GM23338 (cell line): ENCODE data around the gene IFNLR1. TPM values are rescaled to one million over a fixed set of nuclear protein-coding genes. Genes with fewer than 3 reads are reported as not detected.

ENCODE experiments used
- ATAC-seq: fragments of 200-7000 bp; cut with Tn5 transposase; 3 replicates; pipeline ENCODE4 v1.9.1; 2020
- DNase-seq: peaks from one replicate; pipeline ENCODE4 v3.0.0-alpha.2; 2015; ENCODE audit warnings: low spot score
- H2AFZ ChIP-seq: fragments of 200-600 bp; sonication (generic); 2 replicates; pipeline ENCODE4 v1.8.0; 2016; ENCODE audit warnings: antibody characterized with exemption, mild to moderate bottlenecking, moderate library complexity
- H3F3A ChIP-seq: fragments of 200-600 bp; sonication (generic); replicated peaks from 2 replicates; pipeline ENCODE4 v1.8.0; 2017; ENCODE audit warnings: antibody characterized with exemption, mixed run types, low read depth
- H3K27ac ChIP-seq: fragments of 200-600 bp; sonication (generic); 2 replicates; pipeline ENCODE4 v1.6.1; 2016; ENCODE audit warnings: low read depth
- H3K27me3 ChIP-seq: fragments of 200-600 bp; sonication (generic); 2 replicates; pipeline ENCODE4 v1.8.0; 2016; ENCODE audit warnings: mild to moderate bottlenecking, mixed run types, moderate library complexity; ENCODE audit not compliant: insufficient read depth
- H3K36me3 ChIP-seq: fragments of 200-600 bp; sonication (generic); 2 replicates; pipeline ENCODE4 v1.8.0; 2016; ENCODE audit warnings: mild to moderate bottlenecking; ENCODE audit not compliant: insufficient read depth
- H3K4me1 ChIP-seq: fragments of 200-600 bp; sonication (generic); 2 replicates; pipeline ENCODE4 v1.8.0; 2016; ENCODE audit warnings: mild to moderate bottlenecking, moderate library complexity; ENCODE audit not compliant: insufficient read depth
- H3K4me2 ChIP-seq: fragments of 200-600 bp; sonication (generic); 2 replicates; pipeline ENCODE4 v1.7.1; 2017; ENCODE audit warnings: mixed run types
- H3K4me3 ChIP-seq: fragments of 200-600 bp; sonication (generic); 2 replicates; pipeline ENCODE4 v1.6.1; 2016; ENCODE audit warnings: mixed run types
- H3K79me2 ChIP-seq: fragments of 200-600 bp; sonication (generic); replicated peaks from 2 replicates; pipeline ENCODE4 v1.8.0; 2017; ENCODE audit warnings: mild to moderate bottlenecking; ENCODE audit not compliant: insufficient read depth
- H3K9me2 ChIP-seq: fragments of 200-600 bp; sonication (generic); 2 replicates; pipeline ENCODE4 v1.8.0; 2017; ENCODE audit not compliant: insufficient read depth
- H4K20me1 ChIP-seq: fragments of 200-600 bp; sonication (generic); replicated peaks from 2 replicates; pipeline ENCODE4 v1.8.0; 2017; ENCODE audit warnings: mild to moderate bottlenecking; ENCODE audit not compliant: insufficient read depth
- H3K27ac Mint-ChIP-seq: 2 replicates; pipeline ENCODE4 v1.8.0; 2020; ENCODE audit warnings: inconsistent platforms, mild to moderate bottlenecking, moderate library complexity, mixed read lengths
- H3K27me3 Mint-ChIP-seq: 3 replicates; pipeline ENCODE4 v1.8.0; 2022; ENCODE audit warnings: low read depth, mild to moderate bottlenecking, moderate library complexity, mixed read lengths, inconsistent platforms; ENCODE audit not compliant: insufficient read depth, poor library complexity
- H3K36me3 Mint-ChIP-seq: 3 replicates; pipeline ENCODE4 v1.8.0; 2021; ENCODE audit warnings: low read depth, mild to moderate bottlenecking, inconsistent platforms, moderate library complexity, mixed read lengths
- H3K4me1 Mint-ChIP-seq: 3 replicates; pipeline ENCODE4 v1.8.0; 2020; ENCODE audit warnings: mild to moderate bottlenecking, inconsistent platforms, mixed read lengths
- H3K4me3 Mint-ChIP-seq: 3 replicates; pipeline ENCODE4 v1.8.0; 2021; ENCODE audit warnings: moderate library complexity, mild to moderate bottlenecking, inconsistent platforms, mixed read lengths
- H3K9me3 Mint-ChIP-seq: 3 replicates; pipeline ENCODE4 v1.8.0; 2020; ENCODE audit warnings: moderate library complexity, mild to moderate bottlenecking, inconsistent platforms, mixed read lengths
- CREB1 ChIP-seq: fragments of 250-450 bp; sonication (Bioruptor Pico); IDR thresholded peaks from 2 replicates; pipeline ENCODE4 v1.5.0; 2020; ENCODE audit warnings: low read depth, mild to moderate bottlenecking, moderate library complexity
- ETS1 ChIP-seq: IDR thresholded peaks from 2 replicates; pipeline ENCODE4 v1.6.1; 2016; ENCODE audit warnings: antibody characterized with exemption
- EZH2phosphoT487 ChIP-seq: fragments of 200-600 bp; sonication (generic); IDR thresholded peaks from one replicate; pipeline ENCODE4 v1.8.1; 2018; ENCODE audit warnings: antibody characterized with exemption; ENCODE audit not compliant: unreplicated experiment
- JUNB ChIP-seq: IDR thresholded peaks from one replicate; pipeline ENCODE4 v1.6.1; 2016; ENCODE audit warnings: antibody characterized with exemption; ENCODE audit not compliant: unreplicated experiment
- NANOG ChIP-seq: IDR thresholded peaks from 2 replicates; pipeline ENCODE4 v1.6.1; 2016; ENCODE audit warnings: antibody characterized with exemption, borderline replicate concordance
- REST ChIP-seq: IDR thresholded peaks from one replicate; pipeline ENCODE4 v1.6.1; 2018; ENCODE audit warnings: antibody characterized with exemption; ENCODE audit not compliant: unreplicated experiment
- ZNF331 ChIP-seq: fragments of 250-450 bp; sonication (Bioruptor Pico); IDR thresholded peaks from 2 replicates; pipeline ENCODE4 v1.5.0; 2020; ENCODE audit warnings: low read depth, mild to moderate bottlenecking, moderate library complexity
- ZNF462 ChIP-seq: fragments of 250-450 bp; sonication (Bioruptor Pico); IDR thresholded peaks from 2 replicates; pipeline ENCODE4 v1.5.0; 2020; ENCODE audit warnings: mild to moderate bottlenecking, moderate library complexity
- polyA plus RNA-seq: library from polyadenylated mRNA; unstranded; fragments of >200 nt; fragmentation: Nextera tagmentation; extraction: Ambion mirVana; gene quantifications from 2 replicates; pipeline ENCODE4 v1.2.1, GENCODE V29; 2016
- total RNA-seq: library from RNA; depleted of rRNA; stranded (reverse); fragments of >200 nt; shearing (Covaris generic); gene quantifications from 2 replicates; pipeline ENCODE4 v1.2.3, GENCODE V29; 2014

Gene IFNLR1
- total and polyA plus RNA-seq, 2 experiments from 2014 or later = 4.2 to 6.2 TPM

GRCh38 chr1:24168245-24168644 lies 18.8 kb downstream of the IFNLR1 start:
- DNase-seq = no peak
- no peak for ATAC-seq
- Histone ChIP-seq H3K27ac (no peak overlapping the region), H3K27me3 (no peaks in the 10 kb centered on the region), H3K79me2 (no peaks in the 10 kb centered on the region), H2AFZ (no peak overlapping the region), H3K4me3 (no peak overlapping the region), H3K9me2 (no peaks in the 10 kb centered on the region), H4K20me1 (no peaks in the 10 kb centered on the region; the same call in 1 of the 2 replicates), H3K4me2 (no peak overlapping the region), H3K36me3 (peaks cover 3% of the 10 kb centered on the region; the same call in 1 of the 2 replicates), H3F3A (no peaks in the 10 kb centered on the region), H3K4me1 (no peaks in the 10 kb centered on the region)
- Mint-ChIP-seq H3K36me3 (peaks cover 23% of the 10 kb centered on the region), H3K27me3 (no peaks in the 10 kb centered on the region), H3K27ac (no peak overlapping the region), H3K4me3 (no peak overlapping the region), H3K4me1 (no peaks in the 10 kb centered on the region), H3K9me3 (no peaks in the 10 kb centered on the region; the same call in 2 of the 3 replicates)
- TF ChIP-seq EZH2phosphoT487 (no peak), ZNF462 (CRISPR knock-in tag) (no peak), ZNF331 (CRISPR knock-in tag) (no peak), CREB1 (CRISPR knock-in tag) (no peak), ETS1 (no peak), NANOG (no peak), JUNB (no peak), REST (no peak)
